ENCODE measurements around the gene MCF2L.

- TF ChIP-seq GABPA (IDR thresholded peaks at IDR 0.05; ENCODE audit: low read depth) (no peak), CTCF (IDR thresholded peaks at IDR 0.05; ENCODE audit: insufficient read depth, low read length) (no peak)
Observed at GRCh38 chr13:113129480-113129879, 160.5 kb downstream of the MCF2L start.

All from HL-60 (cell line).